Measurements from ENCODE around the gene SPC24.

The SPC24 gene

GRCh38 chr19:11192957-11193939 is 37.7 kb upstream of the SPC24 start:
- no peak overlapping the region for H2BK12ac ChIP-seq (ENCODE audit: low read length)
- WGBS (ENCODE audit: extremely low coverage, insufficient coverage, insufficient read length), result no CpG with 5 or more reads among the region's 68 CpGs
- H3K9ac ChIP-seq (ENCODE audit: low read length), result no peak overlapping the region
- no peak overlapping the region for H3K4ac ChIP-seq (ENCODE audit: low read depth, low read length)
- H2BK5ac ChIP-seq (ENCODE audit: low read depth, low read length, poor library complexity), result no peak overlapping the region
- H2AK5ac ChIP-seq (ENCODE audit: low read length), result no peak overlapping the region
- no peak overlapping the region for H3K14ac ChIP-seq (ENCODE audit: low read length)
- no peak overlapping the region for H4K8ac ChIP-seq (ENCODE audit: low read depth, low read length)
- no peak overlapping the region for H3K23ac ChIP-seq (ENCODE audit: low read length)
- H3K18ac ChIP-seq (ENCODE audit: low read length), result no peak overlapping the region
- peaks cover 2% of the 10 kb centered on the region for H3K9me3 ChIP-seq (ENCODE audit: insufficient read depth, low read depth, low read length)
- H3K4me3 ChIP-seq (ENCODE audit: low read depth, low read length), result no peak overlapping the region
- H3K27ac ChIP-seq (ENCODE audit: low read depth, low read length), result no peak overlapping the region
- H3K4me1 ChIP-seq (ENCODE audit: control insufficient read depth in 1 of 2, insufficient read depth in 2 of 2, low read length in 2 of 2), result peaks cover 2 to 9% of the 10 kb centered on the region in 2 experiments
- peaks cover 7% of the 10 kb centered on the region for H3K79me1 ChIP-seq (ENCODE audit: low read length)
- peaks cover 5% of the 10 kb centered on the region for H3K79me2 ChIP-seq (ENCODE audit: control insufficient read depth, insufficient read depth, low read length, poor library complexity)
- no peak overlapping the region for H2BK120ac ChIP-seq (ENCODE audit: insufficient read depth, low read length, poor library complexity)
- DNase-seq, result no peak
- H3K27me3 ChIP-seq (ENCODE audit: insufficient read depth, low read length), result no peaks in the 10 kb centered on the region
- peaks cover 19 to 28% of the 10 kb centered on the region in 2 experiments for H3K36me3 ChIP-seq (ENCODE audit: control insufficient read depth in 1 of 2, insufficient read depth in 2 of 2, low read length in 2 of 2)
- no peak overlapping the region for H3K4me2 ChIP-seq (ENCODE audit: low read length)
- H2AFZ ChIP-seq (ENCODE audit: insufficient read depth, low read length, poor library complexity), result no peak overlapping the region
- H4K12ac ChIP-seq (ENCODE audit: low read depth, low read length), result no peak overlapping the region
- H4K91ac ChIP-seq (ENCODE audit: low read depth, low read length), result no peak overlapping the region

- whole genome bisulfite sequencing (ENCODE audit: extremely low coverage, insufficient coverage, insufficient read length), result no CpG with 5 or more reads among the region's 5 CpGs
- Histone ChIP-seq H3K79me2 (ENCODE audit: control insufficient read depth, insufficient read depth, low read length, poor library complexity) (peaks cover under 1% of the 10 kb centered on the region), H3K36me3 (ENCODE audit: control insufficient read depth in 1 of 2, insufficient read depth in 2 of 2, low read length in 2 of 2) (peaks cover 19 to 28% of the 10 kb centered on the region in 2 experiments), H3K18ac (ENCODE audit: low read length) (no peak overlapping the region), H2BK5ac (ENCODE audit: low read depth, low read length, poor library complexity) (no peak overlapping the region), H3K9me3 (ENCODE audit: insufficient read depth, low read depth, low read length) (no peaks in the 10 kb centered on the region), H3K4me2 (ENCODE audit: low read length) (no peak overlapping the region), H3K4ac (ENCODE audit: low read depth, low read length) (no peak overlapping the region), H3K27ac (ENCODE audit: low read depth, low read length) (no peak overlapping the region), H4K12ac (ENCODE audit: low read depth, low read length) (no peak overlapping the region), H2AK5ac (ENCODE audit: low read length) (no peak overlapping the region), H3K9ac (ENCODE audit: low read length) (no peak overlapping the region), H3K14ac (ENCODE audit: low read length) (no peak overlapping the region), H4K8ac (ENCODE audit: low read depth, low read length) (no peak overlapping the region), H4K91ac (ENCODE audit: low read depth, low read length) (no peak overlapping the region), H2BK12ac (ENCODE audit: low read length) (no peak overlapping the region), H3K79me1 (ENCODE audit: low read length) (peaks cover 3% of the 10 kb centered on the region), H3K23ac (ENCODE audit: low read length) (no peak overlapping the region), H3K27me3 (ENCODE audit: insufficient read depth, low read length) (no peaks in the 10 kb centered on the region), H2BK120ac (ENCODE audit: insufficient read depth, low read length, poor library complexity) (no peak overlapping the region), H2AFZ (ENCODE audit: insufficient read depth, low read length, poor library complexity) (no peak overlapping the region), H3K4me3 (ENCODE audit: low read depth, low read length) (no peak overlapping the region), H3K4me1 (ENCODE audit: control insufficient read depth in 1 of 2, insufficient read depth in 2 of 2, low read length in 2 of 2) (peaks cover 2 to 6% of the 10 kb centered on the region in 2 experiments)
- DNase-seq, result peak in 1 of 2 donors; percentile 36
These were observed 36.4 kb upstream of the SPC24 start for GRCh38 chr19:11191934-11192333.

- WGBS (ENCODE audit: extremely low coverage, insufficient coverage, insufficient read length), result no CpG with 5 or more reads among the region's 8 CpGs
- H3K9ac ChIP-seq (ENCODE audit: low read length), result no peak overlapping the region
These were observed 35.7 kb upstream of the SPC24 start for GRCh38 chr19:11191273-11191755.

GRCh38 chr19:11190501-11190900 is 34.9 kb upstream of the SPC24 start:
- Histone ChIP-seq H3K4me3 (ENCODE audit: low read depth, low read length) (no peak overlapping the region), H3K27ac (ENCODE audit: low read depth, low read length) (no peak overlapping the region)
- no CpG with 5 or more reads among the region's 8 CpGs for WGBS (ENCODE audit: extremely low coverage, insufficient coverage, insufficient read length)

More at GRCh38 chr19:11191273-11191755, 35.7 kb upstream of the SPC24 start:
- peaks cover 0 to 1% of the 10 kb centered on the region in 2 experiments for H3K4me1 ChIP-seq (ENCODE audit: control insufficient read depth in 1 of 2, insufficient read depth in 2 of 2, low read length in 2 of 2)
- no peaks in the 10 kb centered on the region for H3K79me2 ChIP-seq (ENCODE audit: control insufficient read depth, insufficient read depth, low read length, poor library complexity)
- H3K14ac ChIP-seq (ENCODE audit: low read length), result no peak overlapping the region
- no peak overlapping the region for H4K12ac ChIP-seq (ENCODE audit: low read depth, low read length)
- no peak overlapping the region for H3K27ac ChIP-seq (ENCODE audit: low read depth, low read length)
- H2AK5ac ChIP-seq (ENCODE audit: low read length), result no peak overlapping the region
- no peak overlapping the region for H3K4me3 ChIP-seq (ENCODE audit: low read depth, low read length)
- H4K91ac ChIP-seq (ENCODE audit: low read depth, low read length), result no peak overlapping the region
- no peaks in the 10 kb centered on the region for H3K27me3 ChIP-seq (ENCODE audit: insufficient read depth, low read length)
- peak; percentile 74 to 81 for DNase-seq
- H3K18ac ChIP-seq (ENCODE audit: low read length), result no peak overlapping the region
- no peaks in the 10 kb centered on the region for H3K9me3 ChIP-seq (ENCODE audit: insufficient read depth, low read depth, low read length)
- peaks cover 21 to 32% of the 10 kb centered on the region in 2 experiments for H3K36me3 ChIP-seq (ENCODE audit: control insufficient read depth in 1 of 2, insufficient read depth in 2 of 2, low read length in 2 of 2)
- H3K4ac ChIP-seq (ENCODE audit: low read depth, low read length), result no peak overlapping the region
- H2BK5ac ChIP-seq (ENCODE audit: low read depth, low read length, poor library complexity), result no peak overlapping the region
- H2AFZ ChIP-seq (ENCODE audit: insufficient read depth, low read length, poor library complexity), result no peak overlapping the region
- H3K23ac ChIP-seq (ENCODE audit: low read length), result no peak overlapping the region
- H4K8ac ChIP-seq (ENCODE audit: low read depth, low read length), result no peak overlapping the region
- no peak overlapping the region for H3K4me2 ChIP-seq (ENCODE audit: low read length)
- peaks cover 2% of the 10 kb centered on the region for H3K79me1 ChIP-seq (ENCODE audit: low read length)
- no peak overlapping the region for H2BK12ac ChIP-seq (ENCODE audit: low read length)
- H2BK120ac ChIP-seq (ENCODE audit: insufficient read depth, low read length, poor library complexity), result no peak overlapping the region

More at GRCh38 chr19:11190501-11190900, 34.9 kb upstream of the SPC24 start:
- no peaks in the 10 kb centered on the region for H3K4me1 ChIP-seq (ENCODE audit: control insufficient read depth in 1 of 2, insufficient read depth in 2 of 2, low read length in 2 of 2)
- H3K9me3 ChIP-seq (ENCODE audit: insufficient read depth, low read depth, low read length), result no peaks in the 10 kb centered on the region
- H2AFZ ChIP-seq (ENCODE audit: insufficient read depth, low read length, poor library complexity), result no peak overlapping the region
- no peak for DNase-seq
- H3K14ac ChIP-seq (ENCODE audit: low read length), result no peak overlapping the region
- no peak overlapping the region for H4K12ac ChIP-seq (ENCODE audit: low read depth, low read length)
- no peak overlapping the region for H2BK12ac ChIP-seq (ENCODE audit: low read length)
- no peak overlapping the region for H3K4ac ChIP-seq (ENCODE audit: low read depth, low read length)
- H2BK120ac ChIP-seq (ENCODE audit: insufficient read depth, low read length, poor library complexity), result no peak overlapping the region
- H3K4me2 ChIP-seq (ENCODE audit: low read length), result no peak overlapping the region
- no peak overlapping the region for H3K18ac ChIP-seq (ENCODE audit: low read length)
- peaks cover 25 to 36% of the 10 kb centered on the region in 2 experiments for H3K36me3 ChIP-seq (ENCODE audit: control insufficient read depth in 1 of 2, insufficient read depth in 2 of 2, low read length in 2 of 2)
- H2BK5ac ChIP-seq (ENCODE audit: low read depth, low read length, poor library complexity), result no peak overlapping the region
- H3K23ac ChIP-seq (ENCODE audit: low read length), result no peak overlapping the region
- no peak overlapping the region for H2AK5ac ChIP-seq (ENCODE audit: low read length)
- no peak overlapping the region for H4K91ac ChIP-seq (ENCODE audit: low read depth, low read length)
- no peaks in the 10 kb centered on the region for H3K27me3 ChIP-seq (ENCODE audit: insufficient read depth, low read length)
- H3K79me1 ChIP-seq (ENCODE audit: low read length), result peaks cover 2% of the 10 kb centered on the region
- H3K9ac ChIP-seq (ENCODE audit: low read length), result no peak overlapping the region
- H3K79me2 ChIP-seq (ENCODE audit: control insufficient read depth, insufficient read depth, low read length, poor library complexity), result no peaks in the 10 kb centered on the region
- H4K8ac ChIP-seq (ENCODE audit: low read depth, low read length), result no peak overlapping the region
